Esophagus muscularis mucosa (tissue), 4 donors: ENCODE data around the gene CMTM8. TPM values are rescaled to one million over a fixed set of nuclear protein-coding genes. Genes with fewer than 3 reads are reported as not detected.
"Not testable (repeated sequence)": the region's sequence is repeated elsewhere in the genome, so short reads cannot be mapped to it uniquely, and the experiment has no call there.

Source experiments
- DNase-seq: peaks from one replicate; pipeline ENCODE4 v3.0.0-alpha.2; 2017; ENCODE audit errors: extremely low spot score
- H3K27ac ChIP-seq, 4 donors: fragments of 200-600 bp; sonication (generic); replicated peaks in 1 of 4; 1 replicate in 3 of 4; 2 replicates in 1 of 4; pipeline ENCODE4 v1.5.1; 2016 to 2019; ENCODE audit warnings: mild to moderate bottlenecking in 1 of 4
- H3K27me3 ChIP-seq, 4 donors: fragments of 200-600 bp; sonication (generic); one replicate each; pipeline versions ENCODE4 v1.5.1 to v1.6.0; 2016 to 2019
- H3K36me3 ChIP-seq, 4 donors: fragments of 200-600 bp; sonication (generic); one replicate each; pipeline ENCODE4 v1.5.1; 2016 to 2019
- H3K4me1 ChIP-seq, 4 donors: fragments of 200-600 bp; sonication (generic); one replicate each; pipeline ENCODE4 v1.5.1; 2016 to 2019
- H3K4me3 ChIP-seq, 4 donors: fragments of 200-600 bp; sonication (generic); 1 replicate in 2 of 4; 2 replicates in 2 of 4; pipeline ENCODE4 v1.5.1; 2016 to 2019; ENCODE audit warnings: mild to moderate bottlenecking in 4 of 4, moderate library complexity in 1 of 4
- H3K9me3 ChIP-seq, 4 donors: fragments of 200-600 bp; sonication (generic); 1 replicate in 3 of 4; 2 replicates in 1 of 4; pipeline ENCODE4 v1.5.1; 2016 to 2019
- CTCF ChIP-seq, 3 experiments: fragments of 200-600 bp in 2 of 3; fragments of 450-650 bp in 1 of 3; sonication (generic) in 2 of 3; IDR thresholded peaks; one replicate each; pipeline ENCODE4 v1.5.1; 2017 to 2019; ENCODE audit warnings: antibody characterized with exemption in 3 of 3, mild to moderate bottlenecking in 2 of 3, moderate library complexity in 1 of 3
- EP300 ChIP-seq: sonication (generic); formaldehyde crosslinking; IDR thresholded peaks from one replicate; pipeline ENCODE4 v1.6.1; 2017; ENCODE audit warnings: antibody characterized with exemption
- POLR2A ChIP-seq: fragments of 450-650 bp; IDR thresholded peaks from one replicate; pipeline ENCODE4 v1.6.1; 2017; ENCODE audit warnings: antibody characterized with exemption, moderate library complexity, mild to moderate bottlenecking, low read depth
- POLR2AphosphoS5 ChIP-seq, 2 donors: sonication (generic); formaldehyde crosslinking; IDR thresholded peaks; one replicate each; pipeline ENCODE4 v1.6.1; 2017; ENCODE audit warnings: antibody characterized with exemption in 2 of 2
- WGBS: methylation state at CpG from one replicate; pipeline ENCODE4 v1.1.5; 2018; 5-methylcytosine and 5-hydroxymethylcytosine counted together
- intact Hi-C: fragments of 100-400 bp; cut with DNase I; formaldehyde crosslinking; loops from one replicate; pipeline ENCODE4 v1.15.1; 2023
- total RNA-seq, 4 donors: library from RNA; depleted of rRNA; stranded (reverse); fragments of >200 nt; gene quantifications; one replicate each; pipeline versions ENCODE4 v1.1.0 to v1.2.1, GENCODE V29; 2016

Gene CMTM8
- 1 to 10 TPM; 1.7 to 4.2 (median 3.8) TPM for total RNA-seq

GRCh38 chr3:32238453-32239306, at the start of gene CMTM8:
Gene CMTM8, plus strand, starts transcription at chr3:32238680. Its CDS starts 293 bp downstream, at chr3:32238973.
- peak within 1 kb of the TSS; percentile 63 to 78 (median 66) for H3K4me3 ChIP-seq
- under 1% methylated on average over 54 of the region's 96 CpGs for WGBS
- TF ChIP-seq EP300: no peak
- no peak for TF ChIP-seq CTCF (IDR thresholded peaks at IDR 0.05)
- TF ChIP-seq POLR2AphosphoS5 (IDR thresholded peaks at IDR 0.05): no peak
- no peak for TF ChIP-seq POLR2A
- H3K4me1 ChIP-seq: peaks cover 11 to 22% (median 20%) of the 10 kb centered on the region in 4 donors
- H3K27ac ChIP-seq: peak within 1 kb of the TSS; percentile 47 to 68 (median 56)
- peaks cover 0 to 31% (median 5%) of the 10 kb centered on the region in 4 donors for H3K27me3 ChIP-seq
- no peaks in the 10 kb centered on the region for H3K36me3 ChIP-seq
- peak; percentile 86 for DNase-seq
- H3K9me3 ChIP-seq: peaks cover 0 to 11% (median 2%) of the 10 kb centered on the region in 4 donors
- intact Hi-C loops: no loop called here

GRCh38 chr3:32189693-32190092, 48.8 kb upstream of the CMTM8 start:
- WGBS: 69% methylated on average over 2 of the region's 3 CpGs
- Histone ChIP-seq H3K27ac (no peak overlapping the region), H3K4me1 (peaks cover 0 to 4% (median 3%) of the 10 kb centered on the region in 4 donors), H3K36me3 (no peaks in the 10 kb centered on the region), H3K9me3 (no peaks in the 10 kb centered on the region), H3K27me3 (no peaks in the 10 kb centered on the region), H3K4me3 (no peak overlapping the region)
- no peak for DNase-seq
- TF ChIP-seq CTCF (IDR thresholded peaks at IDR 0.05) (no peak), POLR2A (no peak), POLR2AphosphoS5 (IDR thresholded peaks at IDR 0.05) (no peak), EP300 (no peak)
- intact Hi-C loops: no loop called here

GRCh38 chr3:32190556-32190955, 47.9 kb upstream of the CMTM8 start:
- H3K4me1 ChIP-seq, H3K4me3 ChIP-seq, H3K9me3 ChIP-seq, intact Hi-C loops, H3K27me3 ChIP-seq, H3K36me3 ChIP-seq, DNase-seq, H3K27ac ChIP-seq: not testable (repeated sequence)
- 80% methylated on average over 6 of the region's 6 CpGs for WGBS

GRCh38 chr3:32193101-32193500, 45.4 kb upstream of the CMTM8 start:
- Histone ChIP-seq H3K4me3 (no peak overlapping the region), H3K27me3 (no peaks in the 10 kb centered on the region), H3K27ac (no peak overlapping the region), H3K36me3 (no peaks in the 10 kb centered on the region), H3K9me3 (no peaks in the 10 kb centered on the region), H3K4me1 (peaks cover 3 to 6% (median 5%) of the 10 kb centered on the region in 4 donors)
- no peak for DNase-seq
- intact Hi-C loops: no loop called here
- TF ChIP-seq CTCF (IDR thresholded peaks at IDR 0.05): no peak
- no peak for TF ChIP-seq POLR2A
- TF ChIP-seq POLR2AphosphoS5 (IDR thresholded peaks at IDR 0.05): no peak
- no peak for TF ChIP-seq EP300

GRCh38 chr3:32194653-32195052, 43.8 kb upstream of the CMTM8 start:
- Histone ChIP-seq H3K4me3 (no peak overlapping the region), H3K27ac (no peak overlapping the region), H3K36me3 (no peaks in the 10 kb centered on the region), H3K9me3 (no peaks in the 10 kb centered on the region), H3K27me3 (no peaks in the 10 kb centered on the region), H3K4me1 (peaks cover 6 to 8% (median 6%) of the 10 kb centered on the region in 4 donors)
- intact Hi-C loops: no loop called here
- TF ChIP-seq POLR2AphosphoS5 (IDR thresholded peaks at IDR 0.05) (no peak), POLR2A (no peak), EP300 (no peak)
- WGBS: 80% methylated on average over 1 of the region's 1 CpG
- no peak for DNase-seq
